WTC11 (cell line): Measurements from ENCODE around the gene MBP. TPM values are rescaled to one million over a fixed set of nuclear protein-coding genes. Genes with fewer than 3 reads are reported as not detected.

Source experiments
- ATAC-seq: fragments of 200-7000 bp; cut with Tn5 transposase; 2 replicates; pipeline ENCODE4 v1.10.0; 2021; ENCODE audit warnings: mild to moderate bottlenecking, moderate library complexity
- CTCF ChIA-PET: fragments of 300-600 bp; sonication (Branson Sonifier 250); formaldehyde crosslinking; loops from one replicate; lab custom pipeline; 2021; ENCODE audit warnings: antibody characterized with exemption; lab: Charles Lee
- POLR2A ChIA-PET: fragments of 350-600 bp; sonication (Branson Sonifier 250); formaldehyde crosslinking; loops from one replicate; lab custom pipeline; 2021; ENCODE audit warnings: antibody characterized with exemption; lab: Charles Lee
- DNase-seq: peaks from one replicate; pipeline ENCODE4 v3.0.0; 2021; ENCODE audit warnings: low spot score
- H3K27ac Mint-ChIP-seq: 2 replicates; pipeline ENCODE4 v1.8.0; 2021; ENCODE audit warnings: mixed read lengths
- H3K27me3 Mint-ChIP-seq: 2 replicates; pipeline ENCODE4 v1.8.0; 2021; ENCODE audit warnings: low read depth, mild to moderate bottlenecking, moderate library complexity, mixed read lengths
- H3K36me3 Mint-ChIP-seq: 2 replicates; pipeline ENCODE4 v1.8.0; 2021; ENCODE audit warnings: mixed read lengths
- H3K4me1 Mint-ChIP-seq: 2 replicates; pipeline ENCODE4 v1.8.0; 2022; ENCODE audit warnings: mixed read lengths
- H3K4me3 Mint-ChIP-seq: 2 replicates; pipeline ENCODE4 v1.8.0; 2021; ENCODE audit warnings: mild to moderate bottlenecking, moderate library complexity, mixed read lengths
- H3K9me3 Mint-ChIP-seq: 2 replicates; pipeline ENCODE4 v1.8.0; 2021; ENCODE audit warnings: mixed read lengths
- CREM ChIP-seq: sonication (generic); formaldehyde crosslinking; IDR thresholded peaks from 2 replicates; pipeline ENCODE4 v1.8.1; 2022; ENCODE audit warnings: mild to moderate bottlenecking, missing genetic modification reagents, moderate library complexity
- E2F1 ChIP-seq: sonication (generic); formaldehyde crosslinking; IDR thresholded peaks from 2 replicates; pipeline ENCODE4 v1.8.0; 2022; ENCODE audit warnings: mild to moderate bottlenecking, missing genetic modification reagents
- E2F4 ChIP-seq: sonication (generic); formaldehyde crosslinking; IDR thresholded peaks from 2 replicates; pipeline ENCODE4 v1.8.1; 2022; ENCODE audit warnings: low read depth, mild to moderate bottlenecking, moderate library complexity, missing genetic modification reagents, borderline replicate concordance
- EMX1 ChIP-seq: fragments of 250-450 bp; sonication (Bioruptor Pico); IDR thresholded peaks from 2 replicates; pipeline ENCODE4 v1.8.0; 2021; ENCODE audit warnings: mild to moderate bottlenecking
- NFE2L1 ChIP-seq: sonication (generic); formaldehyde crosslinking; IDR thresholded peaks from 2 replicates; pipeline ENCODE4 v1.8.1; 2023; ENCODE audit warnings: missing genetic modification reagents
- PREB ChIP-seq: sonication (generic); formaldehyde crosslinking; IDR thresholded peaks from 2 replicates; pipeline ENCODE4 v1.8.1; 2022; ENCODE audit warnings: mild to moderate bottlenecking, missing genetic modification reagents, moderate library complexity, borderline replicate concordance
- RELA ChIP-seq: sonication (generic); formaldehyde crosslinking; IDR thresholded peaks from 2 replicates; pipeline ENCODE4 v1.8.1; 2022; ENCODE audit warnings: missing genetic modification reagents, mild to moderate bottlenecking, borderline replicate concordance
- SMAD3 ChIP-seq: sonication (generic); formaldehyde crosslinking; IDR thresholded peaks from 2 replicates; pipeline ENCODE4 v1.8.0; 2022; ENCODE audit warnings: missing genetic modification reagents, mild to moderate bottlenecking, borderline replicate concordance
- SOX15 ChIP-seq: fragments of 250-450 bp; sonication (Bioruptor Pico); IDR thresholded peaks from 2 replicates; pipeline ENCODE4 v1.9.0; 2021; ENCODE audit warnings: mild to moderate bottlenecking
- TEAD4 ChIP-seq: sonication (generic); formaldehyde crosslinking; IDR thresholded peaks from 2 replicates; pipeline ENCODE4 v1.8.0; 2022; ENCODE audit warnings: mild to moderate bottlenecking, missing genetic modification reagents
- USF1 ChIP-seq: sonication (generic); formaldehyde crosslinking; IDR thresholded peaks from 2 replicates; pipeline ENCODE4 v1.8.0; 2022; ENCODE audit warnings: mild to moderate bottlenecking, missing genetic modification reagents
- ZNF121 ChIP-seq: sonication (generic); formaldehyde crosslinking; IDR thresholded peaks from 2 replicates; pipeline ENCODE4 v1.8.0; 2023; ENCODE audit warnings: missing genetic modification reagents
- ZNF138 ChIP-seq: sonication (generic); formaldehyde crosslinking; conservative IDR thresholded peaks from 2 replicates; pipeline ENCODE4 v1.8.1; 2022; ENCODE audit warnings: mild to moderate bottlenecking, moderate library complexity, missing genetic modification reagents
- ZNF263 ChIP-seq: sonication (generic); formaldehyde crosslinking; IDR thresholded peaks from 2 replicates; pipeline ENCODE4 v1.8.1; 2022; ENCODE audit warnings: low read depth, mild to moderate bottlenecking, moderate library complexity, missing genetic modification reagents
- ZNF396 ChIP-seq: fragments of 250-450 bp; sonication (Bioruptor Pico); IDR thresholded peaks from 2 replicates; pipeline ENCODE4 v1.8.0; 2021; ENCODE audit warnings: mild to moderate bottlenecking, moderate library complexity, borderline replicate concordance
- ZNF423 ChIP-seq: fragments of 250-450 bp; sonication (Bioruptor Pico); IDR thresholded peaks from 2 replicates; pipeline ENCODE4 v2.1.2; 2022; ENCODE audit warnings: mild to moderate bottlenecking, moderate library complexity
- ZNF512 ChIP-seq: sonication (generic); formaldehyde crosslinking; IDR thresholded peaks from 2 replicates; pipeline ENCODE4 v1.8.1; 2022; ENCODE audit warnings: missing genetic modification reagents, borderline replicate concordance
- ZNF671 ChIP-seq: fragments of 250-450 bp; sonication (Bioruptor Pico); IDR thresholded peaks from 2 replicates; pipeline ENCODE4 v1.8.0; 2021; ENCODE audit warnings: mild to moderate bottlenecking
- total RNA-seq: library from RNA; stranded (reverse); gene quantifications from 3 replicates; pipeline ENCODE4 v1.2.3, GENCODE V29; 2021
- TF ChIP-seq, protein P1 (sequence below): fragments of 250-450 bp; sonication (Bioruptor Pico); IDR thresholded peaks from 2 replicates; pipeline ENCODE4 v1.9.0; 2021; ENCODE audit warnings: moderate library complexity, mild to moderate bottlenecking, inconsistent platforms, borderline replicate concordance
- TF ChIP-seq, protein P2 (sequence below): sonication (generic); formaldehyde crosslinking; IDR thresholded peaks from 2 replicates; pipeline ENCODE4 v1.8.1; 2023; ENCODE audit warnings: mild to moderate bottlenecking, missing genetic modification reagents, borderline replicate concordance
- TF ChIP-seq, protein P3 (sequence below): sonication (generic); formaldehyde crosslinking; IDR thresholded peaks from 2 replicates; pipeline ENCODE4 v1.8.1; 2023; ENCODE audit warnings: mild to moderate bottlenecking, missing genetic modification reagents, moderate library complexity

The MBP gene
- total RNA-seq, 1 experiment from 2014 or later, result 19.6 TPM

- TF ChIP-seq ZNF263 (CRISPR knock-in tag) (no peak), PREB (CRISPR knock-in tag) (no peak), TEAD4 (CRISPR knock-in tag) (no peak), ZNF396 (CRISPR knock-in tag) (no peak), CREM (CRISPR knock-in tag) (no peak), ZNF512 (CRISPR knock-in tag) (no peak), E2F1 (CRISPR knock-in tag) (no peak)
- TF ChIP-seq, protein P1, sequence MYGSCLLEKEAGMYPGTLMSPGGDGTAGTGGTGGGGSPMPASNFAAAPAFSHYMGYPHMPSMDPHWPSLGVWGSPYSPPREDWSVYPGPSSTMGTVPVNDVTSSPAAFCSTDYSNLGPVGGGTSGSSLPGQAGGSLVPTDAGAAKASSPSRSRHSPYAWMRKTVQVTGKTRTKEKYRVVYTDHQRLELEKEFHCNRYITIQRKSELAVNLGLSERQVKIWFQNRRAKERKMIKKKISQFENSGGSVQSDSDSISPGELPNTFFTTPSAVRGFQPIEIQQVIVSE (CRISPR knock-in tag), result no peak
- TF ChIP-seq, protein P2, sequence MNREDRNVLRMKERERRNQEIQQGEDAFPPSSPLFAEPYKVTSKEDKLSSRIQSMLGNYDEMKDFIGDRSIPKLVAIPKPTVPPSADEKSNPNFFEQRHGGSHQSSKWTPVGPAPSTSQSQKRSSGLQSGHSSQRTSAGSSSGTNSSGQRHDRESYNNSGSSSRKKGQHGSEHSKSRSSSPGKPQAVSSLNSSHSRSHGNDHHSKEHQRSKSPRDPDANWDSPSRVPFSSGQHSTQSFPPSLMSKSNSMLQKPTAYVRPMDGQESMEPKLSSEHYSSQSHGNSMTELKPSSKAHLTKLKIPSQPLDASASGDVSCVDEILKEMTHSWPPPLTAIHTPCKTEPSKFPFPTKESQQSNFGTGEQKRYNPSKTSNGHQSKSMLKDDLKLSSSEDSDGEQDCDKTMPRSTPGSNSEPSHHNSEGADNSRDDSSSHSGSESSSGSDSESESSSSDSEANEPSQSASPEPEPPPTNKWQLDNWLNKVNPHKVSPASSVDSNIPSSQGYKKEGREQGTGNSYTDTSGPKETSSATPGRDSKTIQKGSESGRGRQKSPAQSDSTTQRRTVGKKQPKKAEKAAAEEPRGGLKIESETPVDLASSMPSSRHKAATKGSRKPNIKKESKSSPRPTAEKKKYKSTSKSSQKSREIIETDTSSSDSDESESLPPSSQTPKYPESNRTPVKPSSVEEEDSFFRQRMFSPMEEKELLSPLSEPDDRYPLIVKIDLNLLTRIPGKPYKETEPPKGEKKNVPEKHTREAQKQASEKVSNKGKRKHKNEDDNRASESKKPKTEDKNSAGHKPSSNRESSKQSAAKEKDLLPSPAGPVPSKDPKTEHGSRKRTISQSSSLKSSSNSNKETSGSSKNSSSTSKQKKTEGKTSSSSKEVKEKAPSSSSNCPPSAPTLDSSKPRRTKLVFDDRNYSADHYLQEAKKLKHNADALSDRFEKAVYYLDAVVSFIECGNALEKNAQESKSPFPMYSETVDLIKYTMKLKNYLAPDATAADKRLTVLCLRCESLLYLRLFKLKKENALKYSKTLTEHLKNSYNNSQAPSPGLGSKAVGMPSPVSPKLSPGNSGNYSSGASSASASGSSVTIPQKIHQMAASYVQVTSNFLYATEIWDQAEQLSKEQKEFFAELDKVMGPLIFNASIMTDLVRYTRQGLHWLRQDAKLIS (CRISPR knock-in tag), result no peak
Observed at GRCh38 chr18:77079954-77080682, 52.5 kb downstream of the MBP start (continued).

- Mint-ChIP-seq H3K4me1 (peaks cover 22% of the 10 kb centered on the region), H3K4me3 (no peak overlapping the region), H3K36me3 (no peaks in the 10 kb centered on the region), H3K27ac (no peak overlapping the region), H3K27me3 (no peaks in the 10 kb centered on the region), H3K9me3 (no peaks in the 10 kb centered on the region)
- DNase-seq, result no peak
- no peak for ATAC-seq
- POLR2A ChIA-PET, result no interaction called here
- CTCF ChIA-PET, result no interaction called here
- TF ChIP-seq SMAD3 (CRISPR knock-in tag), result no peak
- TF ChIP-seq ZNF671 (CRISPR knock-in tag), result no peak
- TF ChIP-seq E2F4, result no peak
- TF ChIP-seq, protein P1 (CRISPR knock-in tag), result no peak
- no peak for TF ChIP-seq SOX15
- TF ChIP-seq USF1 (CRISPR knock-in tag), result no peak
- no peak for TF ChIP-seq RELA (CRISPR knock-in tag)
- TF ChIP-seq, protein P3, sequence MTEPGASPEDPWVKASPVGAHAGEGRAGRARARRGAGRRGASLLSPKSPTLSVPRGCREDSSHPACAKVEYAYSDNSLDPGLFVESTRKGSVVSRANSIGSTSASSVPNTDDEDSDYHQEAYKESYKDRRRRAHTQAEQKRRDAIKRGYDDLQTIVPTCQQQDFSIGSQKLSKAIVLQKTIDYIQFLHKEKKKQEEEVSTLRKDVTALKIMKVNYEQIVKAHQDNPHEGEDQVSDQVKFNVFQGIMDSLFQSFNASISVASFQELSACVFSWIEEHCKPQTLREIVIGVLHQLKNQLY (CRISPR knock-in tag), result no peak
- TF ChIP-seq ZNF138 (CRISPR knock-in tag), result no peak
- no peak for TF ChIP-seq EMX1
- no peak for TF ChIP-seq ZNF121
- no peak for TF ChIP-seq ZNF423
- no peak for TF ChIP-seq NFE2L1 (CRISPR knock-in tag)
Observed at GRCh38 chr18:77079088-77079487, 53.5 kb downstream of the MBP start.
